Gastroesophageal sphincter (tissue), 3 donors: ENCODE measurements around the gene CHST11.

ENCODE experiments used
- EP300 ChIP-seq: sonication (generic); formaldehyde crosslinking; IDR thresholded peaks from one replicate; pipeline ENCODE4 v1.6.1; 2017; ENCODE audit warnings: antibody characterized with exemption, mild to moderate bottlenecking
- POLR2A ChIP-seq, 2 donors: fragments of 450-650 bp; IDR thresholded peaks; one replicate each; pipeline ENCODE4 v1.6.1; 2017; ENCODE audit warnings: antibody characterized with exemption in 2 of 2, mild to moderate bottlenecking in 2 of 2, moderate library complexity in 1 of 2
- TF ChIP-seq, protein P1 (sequence below), 4 experiments: fragments of 200-600 bp in 2 of 4; fragments of 450-650 bp in 2 of 4; sonication (generic) in 1 of 4; IDR thresholded peaks; one replicate each; pipeline ENCODE4 v1.5.1; 2017 to 2019; ENCODE audit warnings: antibody characterized with exemption in 4 of 4, mild to moderate bottlenecking in 2 of 4, moderate library complexity in 2 of 4

DNA sequence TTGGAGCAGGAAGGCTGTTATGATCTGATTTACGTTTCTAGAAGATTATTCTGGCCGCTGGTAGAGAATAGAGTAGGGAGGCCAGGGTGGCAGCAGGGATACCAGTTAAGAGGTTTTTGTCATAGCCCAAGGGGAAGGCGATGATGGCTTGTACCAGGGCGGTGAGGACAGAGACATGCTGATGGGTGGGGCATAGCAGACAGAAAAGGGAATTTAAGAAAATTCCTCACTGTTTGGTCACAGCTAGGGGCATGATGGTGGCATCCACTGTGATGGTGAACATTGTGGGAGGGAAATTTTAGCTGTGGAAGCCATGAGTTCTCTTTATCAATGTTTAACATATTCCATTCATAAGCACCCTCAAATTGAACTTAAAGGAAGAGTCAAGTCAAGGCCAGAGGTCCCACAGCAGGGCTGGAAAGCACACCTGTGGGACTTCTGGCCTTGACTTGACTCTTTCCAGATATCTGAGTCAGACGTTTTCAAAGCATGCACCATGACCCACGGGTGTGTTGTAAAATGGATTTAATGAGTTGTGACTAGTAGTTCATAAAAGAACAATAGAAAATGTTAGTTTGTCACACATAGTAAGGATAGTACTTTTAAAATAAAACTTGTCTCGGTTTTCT lies 134.6 kb downstream of the CHST11 start:
- TF ChIP-seq, protein P1, sequence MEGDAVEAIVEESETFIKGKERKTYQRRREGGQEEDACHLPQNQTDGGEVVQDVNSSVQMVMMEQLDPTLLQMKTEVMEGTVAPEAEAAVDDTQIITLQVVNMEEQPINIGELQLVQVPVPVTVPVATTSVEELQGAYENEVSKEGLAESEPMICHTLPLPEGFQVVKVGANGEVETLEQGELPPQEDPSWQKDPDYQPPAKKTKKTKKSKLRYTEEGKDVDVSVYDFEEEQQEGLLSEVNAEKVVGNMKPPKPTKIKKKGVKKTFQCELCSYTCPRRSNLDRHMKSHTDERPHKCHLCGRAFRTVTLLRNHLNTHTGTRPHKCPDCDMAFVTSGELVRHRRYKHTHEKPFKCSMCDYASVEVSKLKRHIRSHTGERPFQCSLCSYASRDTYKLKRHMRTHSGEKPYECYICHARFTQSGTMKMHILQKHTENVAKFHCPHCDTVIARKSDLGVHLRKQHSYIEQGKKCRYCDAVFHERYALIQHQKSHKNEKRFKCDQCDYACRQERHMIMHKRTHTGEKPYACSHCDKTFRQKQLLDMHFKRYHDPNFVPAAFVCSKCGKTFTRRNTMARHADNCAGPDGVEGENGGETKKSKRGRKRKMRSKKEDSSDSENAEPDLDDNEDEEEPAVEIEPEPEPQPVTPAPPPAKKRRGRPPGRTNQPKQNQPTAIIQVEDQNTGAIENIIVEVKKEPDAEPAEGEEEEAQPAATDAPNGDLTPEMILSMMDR (IDR thresholded peaks at IDR 0.05) = no peak
- no peak for TF ChIP-seq EP300
- no peak for TF ChIP-seq POLR2A (IDR thresholded peaks at IDR 0.05)
